B cell (primary cell): ENCODE results near the gene TRPM6. TPM values are rescaled to one million over a fixed set of nuclear protein-coding genes. Genes with fewer than 3 reads are reported as not detected.

Experiments used
- ATAC-seq: fragments of 200-7000 bp; cut with Tn5 transposase; one replicate; pipeline ENCODE4 v1.10.0; 2021; ENCODE audit warnings: low read depth, mild to moderate bottlenecking, moderate number of reproducible peaks, moderate library complexity
- CTCF ChIA-PET: fragments of 350-600 bp; sonication (Branson Sonifier 250); formaldehyde crosslinking; loops from one replicate; lab custom pipeline; 2021; ENCODE audit warnings: antibody characterized with exemption, inconsistent platforms; lab: Charles Lee
- POLR2A ChIA-PET: fragments of 350-600 bp; sonication (Branson Sonifier 250); formaldehyde crosslinking; loops from one replicate; lab custom pipeline; 2021; ENCODE audit warnings: antibody characterized with exemption; lab: Charles Lee
- DNase-seq: peaks from one replicate; pipeline ENCODE4 v3.0.0; 2013
- H2AFZ ChIP-seq: 2 replicates; pipeline ENCODE4 v1.6.1; 2012; ENCODE audit warnings: mild to moderate bottlenecking, low read depth, low read length; ENCODE audit not compliant: insufficient read depth, poor library complexity, severe bottlenecking
- H3K27ac ChIP-seq, 2 donors: 1 replicate in 1 of 2; 2 replicates in 1 of 2; pipeline ENCODE4 v1.5.1; 2012 to 2013; ENCODE audit warnings: low read length in 2 of 2, mild to moderate bottlenecking in 2 of 2, moderate library complexity in 1 of 2
- H3K27me3 ChIP-seq, 4 experiments: fragments of 200-600 bp in 1 of 4; sonication (generic) in 1 of 4; replicated peaks in 1 of 4; 1 replicate in 2 of 4; 2 replicates in 2 of 4; pipeline versions ENCODE4 v1.6.1 to v1.7.0; 2013 to 2016; ENCODE audit warnings: low read length in 3 of 4, mild to moderate bottlenecking in 2 of 4, mixed read lengths in 1 of 4, moderate library complexity in 1 of 4; ENCODE audit not compliant: insufficient read depth in 4 of 4, control insufficient read depth in 3 of 4; ENCODE audit errors: control extremely low read depth in 1 of 4
- H3K36me3 ChIP-seq, 2 experiments: replicated peaks in 1 of 2; 1 replicate in 1 of 2; 2 replicates in 1 of 2; pipeline versions ENCODE4 v1.6.1 to v1.7.1; 2013; ENCODE audit warnings: low read length in 1 of 2; ENCODE audit not compliant: insufficient read depth in 2 of 2, control insufficient read depth in 1 of 2; ENCODE audit errors: control extremely low read depth in 1 of 2, extremely low read depth in 1 of 2
- H3K4me1 ChIP-seq, 2 donors: fragments of 200-600 bp in 1 of 2; sonication (generic) in 1 of 2; 1 replicate in 1 of 2; 2 replicates in 1 of 2; pipeline versions ENCODE4 v1.5.1 to v1.6.1; 2013 to 2017; ENCODE audit warnings: low read length in 2 of 2; ENCODE audit not compliant: control insufficient read depth in 2 of 2, insufficient read depth in 2 of 2
- H3K4me2 ChIP-seq: replicated peaks from 2 replicates; pipeline ENCODE3; 2012; ENCODE audit warnings: mild to moderate bottlenecking, low read depth, low read length; ENCODE audit not compliant: poor library complexity, severe bottlenecking
- H3K4me3 ChIP-seq, 5 experiments: fragments of 200-600 bp in 1 of 5; sonication (generic) in 1 of 5; 1 replicate in 3 of 5; 2 replicates in 2 of 5; pipeline versions ENCODE4 v1.5.1 to v1.7.0; 2011 to 2016; ENCODE audit warnings: low read length in 4 of 5, mild to moderate bottlenecking in 4 of 5, low read depth in 2 of 5, control low read depth in 1 of 5, moderate library complexity in 1 of 5; ENCODE audit not compliant: insufficient read depth in 1 of 5; ENCODE audit errors: control extremely low read depth in 1 of 5, extremely low read depth in 1 of 5
- H3K79me2 ChIP-seq: fragments of 200-600 bp; sonication (generic); one replicate; pipeline ENCODE4 v1.6.0; 2016; ENCODE audit warnings: low read length; ENCODE audit not compliant: control insufficient read depth, insufficient read depth
- H3K9ac ChIP-seq: fragments of 200-600 bp; sonication (generic); 2 replicates; pipeline ENCODE4 v1.6.1; 2017; ENCODE audit warnings: mild to moderate bottlenecking, low read length, moderate library complexity
- H3K9me3 ChIP-seq, 3 donors: one replicate each; pipeline versions ENCODE4 v1.6.1 to v1.7.1; 2013; ENCODE audit warnings: low read length in 2 of 3; ENCODE audit not compliant: control insufficient read depth in 2 of 3, insufficient read depth in 1 of 3; ENCODE audit errors: control extremely low read depth in 1 of 3
- H4K20me1 ChIP-seq: 2 replicates; pipeline ENCODE4 v1.6.0; 2012; ENCODE audit warnings: mild to moderate bottlenecking, low read length; ENCODE audit not compliant: insufficient read depth, control insufficient read depth, poor library complexity, severe bottlenecking
- H3K27ac Mint-ChIP-seq: one replicate; pipeline ENCODE4 v1.8.0; 2021; ENCODE audit warnings: mixed read lengths
- H3K27me3 Mint-ChIP-seq: one replicate; pipeline ENCODE4 v1.8.0; 2021; ENCODE audit warnings: mixed read lengths
- H3K4me1 Mint-ChIP-seq: one replicate; pipeline ENCODE4 v1.8.0; 2021; ENCODE audit warnings: mixed read lengths
- H3K4me3 Mint-ChIP-seq: one replicate; pipeline ENCODE4 v1.8.0; 2021; ENCODE audit warnings: mixed read lengths
- H3K9me3 Mint-ChIP-seq: one replicate; pipeline ENCODE4 v1.8.0; 2022; ENCODE audit warnings: mixed read lengths; ENCODE audit not compliant: insufficient read depth
- CTCF ChIP-seq: fragments of 200-600 bp; IDR thresholded peaks from one replicate; pipeline ENCODE4 v1.8.0; 2022; ENCODE audit warnings: antibody characterized with exemption, mild to moderate bottlenecking
- EZH2 ChIP-seq: IDR thresholded peaks from 2 replicates; pipeline ENCODE4 v1.6.1; 2012; ENCODE audit warnings: borderline replicate concordance, low read depth, mild to moderate bottlenecking, moderate library complexity, low read length; ENCODE audit not compliant: insufficient read depth, poor library complexity, severe bottlenecking
- WGBS: methylation state at CpG from one replicate; pipeline ENCODE4 v1.1.5; 2013; ENCODE audit warnings: missing lambda C conversion rate; ENCODE audit not compliant: insufficient coverage; 5-methylcytosine and 5-hydroxymethylcytosine counted together
- intact Hi-C: fragments of 100-400 bp; cut with micrococcal nuclease; formaldehyde crosslinking; loops from one replicate; pipeline ENCODE4 v1.10.0; 2022
- polyA plus RNA-seq: library from polyadenylated mRNA; depleted of rRNA; stranded (reverse); fragments of >200 nt; gene quantifications from 2 replicates; pipeline ENCODE4 v1.2.3, GENCODE V29; 2012
- total RNA-seq, 2 donors: library from RNA; stranded (reverse); fragments of 120-200 nt in 1 of 2; gene quantifications; 1 replicate in 1 of 2; 2 replicates in 1 of 2; pipeline versions ENCODE4 v1.2.3 to v1.2.4, GENCODE V29; 2013 to 2022

TRPM6 gene
- total and polyA plus RNA-seq, 2 donors (not counting 1 experiment from before 2014, with no cell fraction given) = not detected

GRCh38 chr9:74865177-74865576 is 22.5 kb downstream of the TRPM6 start:
- Histone ChIP-seq H3K4me3 (no peak overlapping the region), H3K27ac (peak overlapping the region in 1 of 2 donors; percentile 7), H3K9ac (peak overlapping the region; percentile 4), H3K4me2 (peak overlapping the region; percentile 52), H3K4me1 (peaks cover 18 to 20% of the 10 kb centered on the region in 2 donors), H4K20me1 (no peaks in the 10 kb centered on the region), H3K79me2 (no peaks in the 10 kb centered on the region), H3K27me3 (no peaks in the 10 kb centered on the region), H3K36me3 (no peaks in the 10 kb centered on the region), H3K9me3 (no peaks in the 10 kb centered on the region), H2AFZ (no peak overlapping the region)
- H3K27me3 Mint-ChIP-seq = peaks cover 6% of the 10 kb centered on the region
- ATAC-seq (peak; percentile 41), DNase-seq (peak; percentile 42)
- H3K9me3 Mint-ChIP-seq = no peaks in the 10 kb centered on the region
- H3K4me1 Mint-ChIP-seq = peaks cover 19% of the 10 kb centered on the region
- CTCF ChIA-PET = no interaction called here
- POLR2A ChIA-PET = no interaction called here
- H3K4me3 Mint-ChIP-seq = peak overlapping the region; percentile 2
- no peak for TF ChIP-seq CTCF
- TF ChIP-seq EZH2 = no peak
- H3K27ac Mint-ChIP-seq = peak overlapping the region; percentile 10
- no CpG with 5 or more reads among the region's 3 CpGs for WGBS
- intact Hi-C loops = no loop called here

GRCh38 chr9:74861773-74862474 is 25.8 kb downstream of the TRPM6 start:
- DNase-seq = no peak
- Histone ChIP-seq H3K9ac (no peak overlapping the region), H3K4me1 (peaks cover 18 to 20% of the 10 kb centered on the region in 2 donors), H2AFZ (no peak overlapping the region), H3K36me3 (no peaks in the 10 kb centered on the region), H3K27me3 (no peaks in the 10 kb centered on the region), H3K4me2 (no peak overlapping the region), H3K9me3 (no peaks in the 10 kb centered on the region), H3K27ac (no peak overlapping the region), H3K4me3 (no peak overlapping the region), H3K79me2 (no peaks in the 10 kb centered on the region), H4K20me1 (no peaks in the 10 kb centered on the region)
- no peak for ATAC-seq
- TF ChIP-seq CTCF (no peak), EZH2 (no peak)
- intact Hi-C loops = no loop called here
- ChIA-PET CTCF (no interaction called here), POLR2A (no interaction called here)
- peaks cover 19% of the 10 kb centered on the region for H3K4me1 Mint-ChIP-seq
- H3K27me3 Mint-ChIP-seq = peaks cover 4% of the 10 kb centered on the region
- 100% methylated on average over 3 of the region's 6 CpGs for WGBS
- H3K27ac Mint-ChIP-seq = no peak overlapping the region
- no peak overlapping the region for H3K4me3 Mint-ChIP-seq
- no peaks in the 10 kb centered on the region for H3K9me3 Mint-ChIP-seq
